Nucleus accumbens (tissue), 56 donors: ENCODE measurements around the gene DGCR2.
"Not testable (repeated sequence)": the region's sequence is repeated elsewhere in the genome, so short reads cannot be mapped to it uniquely, and the experiment has no call there.

Experiments
- DNase-seq, 56 donors: peaks; one replicate each; lab custom pipeline; 2025; lab: John Stamatoyannopoulos, UW

The DGCR2 gene

DNA sequence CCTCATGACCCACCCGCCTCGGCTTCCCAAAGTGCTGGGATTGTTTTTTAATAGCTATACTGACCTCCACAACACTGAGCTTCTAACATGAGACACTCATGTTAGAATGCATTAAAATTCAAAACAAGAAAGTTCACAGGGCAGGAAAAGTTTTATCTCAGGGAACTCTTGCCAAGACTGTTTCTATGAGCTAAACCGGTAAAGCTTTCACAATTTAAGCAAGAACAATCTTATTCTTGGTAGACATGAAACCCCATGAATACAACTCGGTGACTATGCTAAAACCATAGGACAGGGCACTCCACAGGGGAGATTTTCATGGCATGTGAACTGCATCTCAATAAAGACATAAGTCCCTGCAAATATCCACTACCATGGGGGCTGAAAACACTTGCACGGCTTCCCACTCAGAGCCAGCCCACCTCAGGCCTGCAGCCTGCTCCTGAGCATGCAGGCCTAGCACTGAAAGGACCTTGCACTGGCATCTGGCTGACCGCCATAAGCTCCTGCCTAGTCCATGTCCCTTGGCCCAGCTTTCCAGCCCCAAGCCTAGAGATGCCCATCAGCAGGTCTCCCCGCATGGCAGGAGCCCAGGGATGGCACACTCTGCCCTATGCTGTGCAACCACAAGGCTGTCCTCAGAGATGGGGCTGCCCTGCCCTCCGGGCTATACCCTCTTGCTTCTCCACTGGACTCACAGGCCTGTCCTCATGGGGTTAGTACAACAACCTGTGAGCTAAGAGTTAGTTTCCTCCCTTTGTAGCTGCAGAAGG lies 58.4 kb downstream of the DGCR2 start:
- DNase-seq = no peak

DNA sequence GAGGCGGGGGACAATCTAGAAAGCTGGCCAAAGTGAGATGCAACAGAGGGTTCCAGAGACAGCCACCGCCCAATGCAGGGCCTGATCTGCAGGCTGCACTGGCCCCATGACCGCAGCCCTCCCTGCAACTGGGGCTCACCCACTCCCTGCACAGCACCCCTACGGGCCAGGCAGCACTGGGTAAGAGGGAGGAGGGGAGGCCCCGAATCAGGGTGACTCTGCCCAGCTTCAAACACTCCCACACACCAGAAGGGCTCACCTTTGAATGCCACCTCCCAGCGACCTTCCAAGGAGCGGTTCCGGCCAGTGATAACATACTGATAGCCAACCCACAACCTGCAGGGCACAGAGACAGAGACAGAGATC lies 59.3 kb downstream of the DGCR2 start:
- no peak for DNase-seq

DNA sequence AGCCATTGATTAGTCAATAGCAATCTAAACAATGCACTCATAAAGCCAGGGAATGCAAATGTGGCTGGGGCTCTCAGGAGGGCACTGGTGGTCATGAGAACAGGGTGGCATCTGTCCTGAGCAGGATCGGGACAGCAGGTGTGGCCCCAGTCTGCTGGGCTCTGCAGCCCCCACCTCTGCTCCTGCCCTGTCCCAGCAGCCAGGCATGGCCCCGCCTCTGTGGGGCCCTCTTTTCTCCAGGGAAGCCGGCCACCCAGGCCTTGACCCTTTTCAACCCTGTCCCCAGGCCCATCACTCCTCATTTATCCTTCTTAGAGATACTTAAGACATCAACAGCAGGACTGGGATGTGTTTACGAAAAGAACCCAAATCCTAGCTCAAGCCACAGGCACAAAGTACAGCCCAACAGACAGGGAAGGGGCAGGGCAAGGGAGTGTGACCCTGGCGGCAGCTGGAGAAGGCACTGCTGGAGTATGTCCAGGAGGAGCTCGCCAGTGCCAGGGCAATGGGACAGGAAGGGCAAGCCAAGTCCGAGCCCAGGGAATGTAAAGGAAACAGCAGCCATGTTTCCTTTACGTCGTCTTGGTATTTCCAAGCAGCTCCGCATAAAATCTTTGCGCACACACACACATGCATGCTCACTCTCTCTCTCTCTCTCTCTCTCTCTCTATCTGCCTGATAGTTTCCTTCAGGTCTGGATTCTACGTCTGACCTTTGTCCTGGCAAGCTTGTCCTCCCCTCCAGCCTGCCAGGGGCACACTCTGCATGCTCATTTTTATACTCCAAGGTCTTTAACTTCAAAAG lies 59.9 kb downstream of the DGCR2 start:
- no peak for DNase-seq

DNA sequence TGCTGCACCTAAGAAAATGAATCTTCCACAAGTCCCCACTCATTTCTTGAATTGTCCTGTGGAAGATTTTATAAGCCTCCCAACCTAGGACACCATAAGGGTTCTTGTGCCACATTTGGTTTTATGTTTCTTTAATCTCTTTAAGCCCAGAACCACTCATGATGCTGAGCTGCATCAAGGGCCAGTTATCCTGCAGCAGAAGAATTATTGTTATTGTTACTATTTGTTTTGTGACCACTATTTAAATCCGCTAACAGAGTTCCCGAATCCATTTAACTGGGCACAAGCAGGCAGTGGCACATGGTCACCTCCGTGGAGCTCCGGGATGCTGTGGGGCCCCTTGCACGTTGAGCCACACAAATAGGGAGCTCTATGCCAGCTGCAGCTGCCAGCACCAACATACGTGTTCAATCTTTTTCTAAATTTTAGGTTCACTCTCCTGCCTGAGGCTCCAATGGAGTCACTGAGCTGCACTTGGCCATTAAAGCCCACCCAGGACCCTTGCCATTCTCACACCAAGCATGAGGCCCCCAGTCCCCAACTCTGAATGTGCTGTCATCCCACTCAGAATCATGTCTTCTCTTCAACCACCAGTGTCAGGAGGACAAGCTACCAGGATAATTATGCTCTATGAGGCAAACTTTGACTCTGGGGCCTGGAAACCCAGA lies 60.6 kb downstream of the DGCR2 start:
- no peak for DNase-seq

DNA sequence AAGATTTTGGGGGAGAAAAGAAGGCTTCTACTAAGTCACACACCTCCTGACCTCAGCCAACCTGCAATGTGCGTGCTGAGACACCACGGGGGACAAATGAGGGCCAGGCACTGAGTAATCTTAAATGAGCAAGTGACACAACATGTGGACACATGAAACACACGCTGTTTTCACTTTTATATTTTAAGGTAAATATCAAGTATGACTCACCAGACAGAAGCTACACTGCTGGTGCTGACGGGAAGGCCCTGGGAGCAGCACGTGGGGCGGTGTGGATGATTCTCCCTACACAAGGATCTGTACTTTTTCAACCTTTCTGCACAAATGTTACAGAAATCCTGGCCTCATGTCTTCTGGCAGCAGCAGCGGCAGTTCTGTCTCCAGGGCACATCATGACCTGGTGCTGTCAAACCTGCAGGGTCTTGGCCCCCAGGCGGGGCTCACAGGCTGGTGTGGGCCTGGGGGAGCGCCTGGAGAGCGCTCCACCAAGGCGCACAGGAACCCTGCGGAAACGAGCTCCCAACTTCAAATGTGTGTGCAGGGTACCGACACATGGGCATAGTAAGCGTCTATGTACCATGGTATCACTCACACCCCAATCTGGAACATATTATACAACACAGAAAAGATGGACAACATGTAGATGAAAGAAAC lies 61.7 kb downstream of the DGCR2 start:
- no peak for DNase-seq

DNA sequence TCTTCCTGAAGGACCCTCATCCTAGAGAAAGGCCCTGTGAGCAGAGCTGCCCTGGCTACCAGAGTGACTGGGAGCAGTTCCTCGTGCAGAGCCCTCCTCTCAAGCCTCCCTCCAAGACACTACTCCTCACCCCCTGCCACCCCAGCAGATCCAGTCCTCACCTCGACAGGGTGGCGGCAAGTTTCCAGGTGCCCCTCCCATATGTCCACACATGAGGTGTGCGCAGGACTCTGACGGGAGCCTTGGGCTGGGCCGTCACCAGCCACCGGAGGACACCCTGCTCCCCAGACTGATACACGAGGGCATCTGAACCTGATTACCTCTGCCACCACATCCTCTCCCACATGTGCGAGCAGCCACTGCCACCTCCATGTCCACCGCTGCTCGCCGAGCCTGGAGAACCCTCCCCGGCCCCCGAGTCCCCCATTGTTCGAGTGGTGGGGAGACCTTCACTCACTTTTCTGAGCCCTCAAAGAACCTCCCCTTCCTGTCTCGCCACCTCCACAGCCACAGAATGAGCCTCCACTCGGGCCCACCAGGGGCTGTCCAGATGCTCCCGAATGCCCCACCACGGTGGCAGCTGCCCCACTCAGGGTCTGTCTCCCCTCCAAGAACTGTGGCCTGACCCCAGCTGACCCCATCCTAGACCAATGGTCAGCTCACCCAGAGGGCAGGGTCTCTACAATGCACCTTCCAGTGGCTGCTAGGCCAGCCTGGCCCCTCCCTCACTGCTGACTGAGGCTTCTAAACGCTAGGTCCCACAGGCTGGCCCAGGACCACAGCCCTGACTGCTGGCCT lies 62.5 kb downstream of the DGCR2 start:
- DNase-seq = no peak

DNA sequence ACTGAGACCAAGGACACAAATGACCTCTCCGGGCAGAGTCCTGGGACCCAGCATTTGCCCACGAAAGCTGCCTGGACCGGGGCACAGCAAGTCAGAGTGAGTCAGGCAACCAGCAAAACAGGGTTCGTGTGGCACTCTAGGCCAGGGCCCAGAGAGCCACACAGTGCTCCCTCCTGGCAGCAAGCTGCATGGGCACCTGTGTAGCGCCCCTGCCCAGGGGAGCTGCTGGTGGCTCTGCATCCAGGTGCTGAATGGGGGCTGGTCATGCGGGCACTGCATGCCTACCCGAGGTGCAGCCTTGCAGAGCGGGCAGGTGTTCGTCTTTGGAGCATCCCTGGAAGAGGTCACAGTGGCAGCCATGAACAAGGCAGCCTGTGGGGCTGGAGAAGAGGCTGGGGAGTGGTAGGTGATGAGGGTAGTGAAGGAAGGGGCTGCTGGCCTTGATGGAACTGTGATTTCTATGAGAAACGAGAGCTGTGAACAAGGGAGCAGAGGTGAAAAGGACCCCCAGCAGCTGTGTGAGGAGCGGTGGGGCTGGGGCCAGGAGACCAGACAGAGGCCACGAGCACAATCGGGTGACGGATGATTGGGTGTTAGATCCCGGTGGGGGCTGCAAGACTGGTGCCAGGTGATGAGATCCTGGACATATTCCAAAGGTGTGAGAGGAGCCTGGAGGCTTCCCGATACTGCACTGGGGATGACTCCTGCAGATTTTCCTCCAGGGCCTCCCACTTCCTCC lies 63.3 kb downstream of the DGCR2 start:
- no peak for DNase-seq

DNA sequence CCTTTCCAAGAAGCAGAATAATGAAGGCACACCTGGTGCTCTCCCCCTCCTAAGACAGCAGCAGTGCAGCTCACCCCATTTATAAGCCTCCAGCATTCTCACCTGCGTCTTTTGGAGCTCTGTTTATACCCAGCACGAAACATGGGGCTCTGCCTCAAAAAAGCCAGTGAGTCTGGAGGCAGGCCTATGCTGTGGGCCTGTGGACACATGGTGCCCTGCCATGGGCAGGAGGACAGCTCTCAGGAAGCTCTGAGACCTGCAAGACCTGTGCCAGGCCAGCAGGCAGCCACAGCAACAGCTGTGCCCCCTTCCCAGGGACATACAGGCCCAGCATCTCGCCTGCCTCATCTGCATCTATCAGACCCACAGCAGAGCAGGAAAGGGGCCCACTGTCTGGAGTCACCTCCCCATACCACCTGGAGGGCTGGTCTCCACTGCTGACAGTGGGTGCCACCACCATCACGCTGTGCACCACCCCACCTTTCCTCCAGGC lies 64.2 kb downstream of the DGCR2 start:
- DNase-seq = no peak

DNA sequence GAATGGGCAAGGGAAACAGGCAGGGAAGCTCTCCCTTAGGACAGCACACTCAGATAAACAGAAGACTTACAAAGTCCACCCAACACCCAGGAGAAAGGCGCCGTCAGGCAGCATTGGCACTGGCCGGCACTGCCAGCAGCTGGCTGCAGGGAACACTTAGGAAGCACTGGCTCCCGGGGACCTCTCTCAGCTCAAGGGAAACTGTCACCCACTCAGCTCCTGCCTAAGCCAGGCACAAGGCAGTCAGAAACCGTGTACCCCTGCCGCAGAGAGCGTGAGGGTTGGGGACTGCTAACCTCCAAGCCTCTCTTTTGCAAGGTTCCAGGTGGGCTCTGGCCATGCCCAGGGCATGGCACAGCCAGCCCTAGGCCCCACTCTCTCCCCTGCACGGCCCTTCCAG lies 64.7 kb downstream of the DGCR2 start:
- no peak for DNase-seq

DNA sequence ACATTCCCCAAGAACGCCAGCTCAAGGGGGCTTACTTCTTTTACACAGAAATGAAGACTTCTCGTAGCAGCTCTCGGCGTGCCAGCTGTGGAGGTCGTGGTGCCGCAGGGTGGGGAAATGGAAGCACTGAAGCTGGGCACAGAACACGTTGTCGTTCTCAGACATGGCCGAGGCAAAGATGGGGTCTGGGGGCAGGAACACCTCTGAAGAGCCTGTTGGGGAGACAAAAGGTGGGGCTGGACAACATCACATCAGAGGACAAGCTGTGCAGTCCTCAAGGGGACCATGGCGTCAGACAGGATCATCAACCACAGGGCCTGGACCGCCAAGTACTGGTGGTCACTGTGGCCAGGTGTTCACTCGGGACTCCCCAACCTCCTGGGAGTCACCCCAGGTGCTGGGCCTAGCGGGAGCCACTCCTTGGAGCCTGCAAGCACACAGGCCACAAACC lies 65.2 kb downstream of the DGCR2 start:
- DNase-seq = no peak

DNA sequence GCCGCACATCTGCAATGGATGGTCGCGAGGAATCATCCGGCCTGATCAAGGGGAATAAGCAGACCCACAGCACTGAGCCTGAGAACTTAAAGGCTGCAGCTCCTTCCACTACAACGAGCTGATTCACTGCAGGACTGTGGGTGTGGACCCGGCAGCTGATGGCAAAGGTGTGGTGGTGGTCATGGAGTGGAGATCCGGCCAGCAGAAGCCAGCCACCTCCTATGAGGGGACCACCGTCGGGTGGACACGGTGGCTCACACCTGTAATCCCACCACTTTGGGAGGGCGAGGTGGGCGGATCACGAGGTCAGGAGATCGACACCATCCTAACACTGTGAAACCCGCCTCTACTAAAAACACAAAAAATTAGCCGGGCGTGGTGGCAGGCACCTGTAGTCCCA lies 66.4 kb downstream of the DGCR2 start:
- no peak for DNase-seq

DNA sequence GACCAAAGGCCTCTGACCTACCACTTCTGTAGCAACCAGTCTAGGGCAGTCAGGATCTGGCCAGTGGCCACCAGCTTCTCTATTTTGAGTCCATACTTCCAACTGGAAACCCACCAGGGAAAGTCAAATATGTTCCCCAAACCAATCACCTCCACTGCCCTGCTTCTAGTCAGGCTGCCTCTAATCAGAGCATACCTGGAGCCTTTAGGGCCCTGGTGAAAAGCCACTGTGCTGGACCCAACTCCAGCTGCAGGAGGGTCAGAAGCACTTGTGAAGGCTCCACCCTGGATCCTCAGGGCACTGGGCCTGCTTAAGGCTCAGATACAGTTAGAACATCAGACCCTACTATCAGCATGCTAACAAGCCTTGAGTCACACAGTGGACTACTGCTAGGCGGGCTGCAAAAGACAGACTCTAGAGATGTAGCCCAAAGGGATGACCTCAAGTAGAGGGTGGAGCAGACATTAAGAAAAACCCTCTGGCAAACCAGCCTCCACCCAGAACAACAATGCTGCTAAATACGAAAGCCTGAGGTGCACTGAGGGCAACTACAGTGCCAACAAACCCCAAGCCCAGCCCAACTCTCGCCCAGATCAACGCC lies 69.2 kb downstream of the DGCR2 start:
- no peak for DNase-seq

DNA sequence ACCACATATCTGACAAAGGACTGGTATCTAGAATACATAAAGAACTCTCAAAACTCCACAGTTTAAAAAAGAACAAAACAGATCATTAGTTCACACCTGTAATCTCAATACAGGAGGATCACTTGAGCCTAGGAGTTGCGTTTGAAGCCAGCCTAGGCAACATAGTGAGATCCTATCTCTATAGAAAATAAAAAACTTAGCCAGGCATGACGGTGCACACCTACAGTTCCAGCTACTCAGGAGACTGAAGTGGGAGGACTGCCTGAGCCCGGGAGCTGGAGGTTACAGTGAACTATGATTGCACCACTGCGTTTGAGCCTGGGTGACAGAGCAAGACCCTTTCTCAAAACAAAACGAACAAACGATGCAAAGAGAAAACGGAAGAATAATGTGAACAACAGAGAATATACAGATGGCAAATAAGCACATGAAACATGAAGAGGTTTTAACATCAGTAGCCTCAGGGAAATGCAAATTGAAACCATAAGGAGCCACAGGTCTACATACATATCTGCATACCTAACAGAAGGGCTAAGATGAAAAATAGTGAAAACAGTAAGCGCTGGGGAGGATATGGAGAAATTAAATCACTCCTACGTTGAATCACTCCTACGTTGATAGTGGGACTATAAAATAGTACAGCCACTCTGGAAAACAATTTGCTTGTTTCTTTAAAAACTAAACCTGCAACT lies 70.7 kb downstream of the DGCR2 start:
- DNase-seq = peak in 1 of 56 donors; percentile 21

DNA sequence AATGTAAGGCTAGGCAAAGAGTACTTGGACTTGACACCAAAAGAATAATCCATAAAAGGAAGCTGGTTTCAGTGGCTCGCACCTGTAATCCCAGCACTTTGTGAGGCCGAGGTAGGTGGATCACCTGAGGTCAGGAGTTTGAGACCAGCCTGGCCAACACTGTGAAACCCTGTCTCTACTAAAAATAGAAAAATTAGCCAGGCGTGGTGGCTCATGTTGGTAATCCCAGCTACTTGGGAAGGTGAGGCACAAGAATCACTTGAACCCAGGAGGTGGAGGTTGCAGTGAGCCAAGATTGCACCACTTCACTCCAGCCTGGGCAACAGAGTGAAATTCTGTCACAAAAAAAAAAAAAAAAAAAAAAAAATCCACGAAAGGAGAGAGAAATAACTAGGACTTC lies 71.4 kb downstream of the DGCR2 start:
- DNase-seq = not testable (repeated sequence)

DNA sequence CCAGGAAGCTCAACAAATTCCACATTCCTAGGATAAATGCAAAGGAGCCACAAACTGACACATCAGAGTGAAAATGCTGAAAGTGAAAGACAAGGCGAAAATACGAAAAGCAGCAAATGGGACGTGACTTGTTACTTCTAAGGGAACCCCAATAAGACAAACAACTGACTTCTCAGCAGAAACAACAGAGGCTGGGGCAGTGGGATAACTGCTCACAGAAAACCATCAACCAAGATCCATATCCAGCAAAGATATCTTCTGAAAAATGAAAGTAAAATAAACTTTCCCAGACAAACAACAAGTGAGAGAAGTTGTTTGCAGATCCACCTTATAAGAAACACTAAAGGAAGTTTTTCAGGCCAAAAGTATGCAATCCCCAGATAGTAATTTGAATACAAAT lies 72.1 kb downstream of the DGCR2 start:
- DNase-seq = no peak

DNA sequence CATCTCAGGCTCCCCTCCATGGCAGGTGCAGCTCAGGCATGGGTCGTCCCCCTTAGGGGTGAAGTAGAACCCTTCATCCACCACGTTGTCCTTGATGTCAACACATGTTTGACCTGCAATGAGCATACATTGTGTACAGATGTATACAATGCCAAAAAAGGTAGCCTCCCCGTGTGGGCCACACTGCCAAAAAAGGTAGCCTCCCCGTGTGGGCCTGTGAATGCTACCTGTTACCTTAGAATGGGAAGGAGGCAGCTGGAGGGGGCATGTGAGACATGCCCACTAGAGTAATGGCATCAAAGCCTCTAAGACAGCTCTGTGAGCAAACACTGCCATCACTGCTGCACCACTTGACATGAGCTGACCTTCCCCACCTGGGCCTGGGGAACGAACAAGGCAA lies 73.7 kb downstream of the DGCR2 start:
- no peak for DNase-seq

DNA sequence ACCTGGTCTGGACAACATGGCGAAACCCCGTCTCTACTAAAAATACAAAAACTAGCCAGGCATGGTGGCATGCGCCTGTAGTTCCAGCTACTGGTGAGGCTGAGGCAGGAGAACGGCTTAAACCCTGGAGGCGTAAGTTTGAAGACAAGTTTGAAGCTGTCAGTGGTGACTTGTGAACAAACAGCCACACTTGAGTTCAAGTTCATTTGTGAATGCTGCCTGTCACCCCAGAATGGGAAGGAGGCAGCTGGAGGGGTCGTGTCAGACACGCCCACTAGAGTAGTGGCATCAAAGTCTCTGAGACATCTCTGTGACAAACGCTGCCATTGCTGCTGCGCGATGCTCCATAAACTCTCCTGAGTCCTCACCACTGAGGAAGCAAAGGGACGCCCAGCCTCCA lies 74.2 kb downstream of the DGCR2 start:
- no peak for DNase-seq
